SK-N-MC (cell line): ENCODE measurements around the gene RAB24.

Experiments used
- DNase-seq: peaks from one replicate; pipeline ENCODE4 v3.0.0-alpha.2; 2011; ENCODE audit warnings: low read depth, low spot score
- H3K27ac ChIP-seq: fragments of 200-600 bp; sonication (generic); 2 replicates; pipeline ENCODE4 v1.5.1; 2016; ENCODE audit warnings: mixed run types
- H3K36me3 ChIP-seq: fragments of 200-600 bp; sonication (generic); 2 replicates; pipeline ENCODE4 v1.6.1; 2017; ENCODE audit warnings: antibody characterized with exemption, low read length, mixed read lengths; ENCODE audit not compliant: insufficient read depth
- H3K4me3 ChIP-seq: fragments of 200-600 bp; sonication (generic); 2 replicates; pipeline ENCODE4 v1.5.1; 2016
- H3K9ac ChIP-seq: fragments of 200-600 bp; sonication (generic); 2 replicates; pipeline ENCODE4 v1.8.0; 2017; ENCODE audit warnings: mixed run types, mixed read lengths; ENCODE audit not compliant: insufficient read length
- H3K9me3 ChIP-seq: fragments of 200-600 bp; sonication (generic); 2 replicates; pipeline ENCODE4 v1.6.1; 2017; ENCODE audit warnings: low read depth, mild to moderate bottlenecking, antibody characterized with exemption, low read length, moderate library complexity, mixed read lengths
- EZH2 ChIP-seq: fragments of 200-600 bp; sonication (generic); IDR thresholded peaks from one replicate; pipeline ENCODE4 v1.6.1; 2017; ENCODE audit warnings: antibody characterized with exemption
- FOXP2 ChIP-seq: optimal IDR thresholded peaks from 2 replicates; pipeline ENCODE3; 2011; ENCODE audit warnings: mild to moderate bottlenecking, moderate library complexity; ENCODE audit not compliant: insufficient read depth; ENCODE audit errors: extremely low read length, control extremely low read depth
- POLR2AphosphoS5 ChIP-seq: IDR thresholded peaks from 2 replicates; pipeline ENCODE4 v1.6.1; 2012; ENCODE audit warnings: mild to moderate bottlenecking, low read depth, low read length, borderline replicate concordance

Gene RAB24

DNA sequence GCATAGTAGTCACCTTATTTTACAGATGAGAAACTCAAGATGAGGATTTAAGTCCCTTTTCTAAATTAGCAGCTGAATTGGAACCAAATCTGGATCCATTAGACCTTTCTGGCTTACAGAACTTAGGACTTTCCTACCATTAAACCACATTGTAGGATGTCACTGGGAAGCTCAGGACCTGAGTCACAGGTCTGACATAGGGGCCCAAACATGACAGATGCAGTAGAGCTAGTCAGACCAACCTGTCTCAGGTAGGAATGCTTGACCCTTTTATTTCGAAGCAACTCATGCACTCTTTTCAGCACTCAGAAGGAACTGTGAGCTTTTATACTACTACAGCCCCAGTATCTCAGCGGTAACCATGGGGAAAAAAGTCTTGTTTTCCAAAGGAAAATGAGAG lies 2.6 kb downstream of the RAB24 start:
- TF ChIP-seq POLR2AphosphoS5: no peak
- TF ChIP-seq EZH2: no peak
- no peak for TF ChIP-seq FOXP2
- H3K4me3 ChIP-seq: no peak overlapping the region

GRCh38 chr5:177300236-177300880 lies 3.2 kb downstream of the RAB24 start:
- no peak for TF ChIP-seq FOXP2
- no peak for TF ChIP-seq EZH2
- no peak for TF ChIP-seq POLR2AphosphoS5
- H3K36me3 ChIP-seq: peaks cover 4% of the 10 kb centered on the region; the same call in 1 of the 2 replicates
- no peak for DNase-seq
- no peak overlapping the region for H3K4me3 ChIP-seq
- peak overlapping the region; percentile 63 for H3K27ac ChIP-seq
- no peak overlapping the region for H3K9ac ChIP-seq
- H3K9me3 ChIP-seq: no peaks in the 10 kb centered on the region

More for the DNA sequence above, 2.6 kb downstream of the RAB24 start:
- Histone ChIP-seq H3K27ac (peak overlapping the region; percentile 63), H3K9ac (no peak overlapping the region), H3K36me3 (peaks cover 8% of the 10 kb centered on the region), H3K9me3 (no peaks in the 10 kb centered on the region)
- DNase-seq: no peak

DNA sequence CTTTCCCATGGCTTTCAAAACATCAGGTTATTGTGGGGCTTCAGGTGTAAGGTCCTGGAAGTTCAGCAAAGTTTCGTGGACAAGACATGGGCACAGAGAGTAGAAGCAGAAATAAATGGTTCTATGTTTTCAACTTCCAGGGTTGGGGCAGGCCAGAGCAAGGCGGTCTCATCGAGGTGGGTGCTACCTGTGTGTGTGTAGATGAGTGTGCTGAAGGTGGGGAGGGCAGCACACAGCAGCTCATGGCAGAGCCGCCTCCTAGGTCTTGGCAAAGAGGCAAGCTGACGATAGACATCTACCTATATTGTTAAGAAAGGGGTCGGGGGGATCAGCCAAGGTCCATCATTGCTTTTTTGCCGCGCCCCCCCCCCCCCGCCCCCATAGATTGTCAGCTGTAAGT lies 3.8 kb downstream of the RAB24 start:
- H3K9ac ChIP-seq: no peak overlapping the region
- TF ChIP-seq FOXP2 (no peak), EZH2 (no peak), POLR2AphosphoS5 (no peak)
- no peak overlapping the region for H3K27ac ChIP-seq
- H3K4me3 ChIP-seq: no peak overlapping the region
- H3K9me3 ChIP-seq: no peaks in the 10 kb centered on the region
- no peak for DNase-seq
- H3K36me3 ChIP-seq: peaks cover 8% of the 10 kb centered on the region; the same call in 1 of the 2 replicates

GRCh38 chr5:177297922-177298321 lies 5.6 kb downstream of the RAB24 start:
- TF ChIP-seq EZH2 (no peak), POLR2AphosphoS5 (no peak), FOXP2 (no peak)
- Histone ChIP-seq H3K4me3 (no peak overlapping the region), H3K9ac (no peak overlapping the region), H3K36me3 (peaks cover 25% of the 10 kb centered on the region), H3K27ac (no peak overlapping the region), H3K9me3 (no peaks in the 10 kb centered on the region)
- no peak for DNase-seq

- TF ChIP-seq EZH2 (no peak), POLR2AphosphoS5 (no peak), FOXP2 (no peak)
- Histone ChIP-seq H3K4me3 (no peak overlapping the region), H3K9me3 (no peaks in the 10 kb centered on the region), H3K27ac (no peak overlapping the region), H3K9ac (no peak overlapping the region), H3K36me3 (peaks cover 38% of the 10 kb centered on the region)
- no peak for DNase-seq
These were observed 6.9 kb downstream of the RAB24 start for GRCh38 chr5:177296581-177296980.

GRCh38 chr5:177295924-177296323 lies 7.6 kb downstream of the RAB24 start:
- H3K9ac ChIP-seq: no peak overlapping the region
- H3K36me3 ChIP-seq: peaks cover 41% of the 10 kb centered on the region
- no peak overlapping the region for H3K4me3 ChIP-seq
- TF ChIP-seq FOXP2 (no peak), EZH2 (no peak), POLR2AphosphoS5 (no peak)
- no peak for DNase-seq
- no peak overlapping the region for H3K27ac ChIP-seq
- H3K9me3 ChIP-seq: no peaks in the 10 kb centered on the region

- Histone ChIP-seq H3K9ac (no peak overlapping the region), H3K36me3 (peaks cover 47% of the 10 kb centered on the region)
- no peak for DNase-seq
These were observed 8.9 kb downstream of the RAB24 start for GRCh38 chr5:177294632-177295031.

DNA sequence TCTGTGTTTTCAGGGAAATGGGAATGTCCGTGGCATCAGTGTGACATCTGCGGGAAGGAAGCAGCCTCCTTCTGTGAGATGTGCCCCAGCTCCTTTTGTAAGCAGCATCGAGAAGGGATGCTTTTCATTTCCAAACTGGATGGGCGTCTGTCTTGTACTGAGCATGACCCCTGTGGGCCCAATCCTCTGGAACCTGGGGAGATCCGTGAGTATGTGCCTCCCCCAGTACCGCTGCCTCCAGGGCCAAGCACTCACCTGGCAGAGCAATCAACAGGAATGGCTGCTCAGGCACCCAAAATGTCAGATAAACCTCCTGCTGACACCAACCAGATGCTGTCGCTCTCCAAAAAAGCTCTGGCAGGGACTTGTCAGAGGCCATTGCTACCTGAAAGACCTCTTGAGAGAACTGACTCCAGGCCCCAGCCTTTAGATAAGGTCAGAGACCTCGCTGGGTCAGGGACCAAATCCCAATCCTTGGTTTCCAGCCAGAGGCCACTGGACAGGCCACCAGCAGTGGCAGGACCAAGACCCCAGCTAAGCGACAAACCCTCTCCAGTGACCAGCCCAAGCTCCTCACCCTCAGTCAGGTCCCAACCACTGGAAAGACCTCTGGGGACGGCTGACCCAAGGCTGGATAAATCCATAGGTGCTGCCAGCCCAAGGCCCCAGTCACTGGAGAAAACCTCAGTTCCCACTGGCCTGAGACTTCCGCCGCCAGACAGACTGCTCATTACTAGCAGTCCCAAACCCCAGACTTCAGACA lies 9.5 kb downstream of the RAB24 start:
- TF ChIP-seq FOXP2 (no peak), EZH2 (no peak), POLR2AphosphoS5 (no peak)
- Histone ChIP-seq H3K9me3 (no peaks in the 10 kb centered on the region), H3K27ac (no peak overlapping the region), H3K9ac (no peak overlapping the region), H3K36me3 (peaks cover 52% of the 10 kb centered on the region), H3K4me3 (no peak overlapping the region)
- no peak for DNase-seq

More at GRCh38 chr5:177294632-177295031, 8.9 kb downstream of the RAB24 start:
- no peak overlapping the region for H3K27ac ChIP-seq
- TF ChIP-seq POLR2AphosphoS5 (no peak), EZH2 (no peak), FOXP2 (no peak)
- H3K4me3 ChIP-seq: no peak overlapping the region
- H3K9me3 ChIP-seq: no peaks in the 10 kb centered on the region
